NOMO-1 (cell line): ENCODE data around the gene RIPK4.
"Not testable (repeated sequence)": the region's sequence is repeated elsewhere in the genome, so short reads cannot be mapped to it uniquely, and the experiment has no call there.

Experiments
- DNase-seq, 2 experiments: peaks; one replicate each; lab custom pipeline; 2025; ENCODE audit not compliant: unreplicated experiment in 2 of 2; lab: John Stamatoyannopoulos, UW

RIPK4 gene

DNA sequence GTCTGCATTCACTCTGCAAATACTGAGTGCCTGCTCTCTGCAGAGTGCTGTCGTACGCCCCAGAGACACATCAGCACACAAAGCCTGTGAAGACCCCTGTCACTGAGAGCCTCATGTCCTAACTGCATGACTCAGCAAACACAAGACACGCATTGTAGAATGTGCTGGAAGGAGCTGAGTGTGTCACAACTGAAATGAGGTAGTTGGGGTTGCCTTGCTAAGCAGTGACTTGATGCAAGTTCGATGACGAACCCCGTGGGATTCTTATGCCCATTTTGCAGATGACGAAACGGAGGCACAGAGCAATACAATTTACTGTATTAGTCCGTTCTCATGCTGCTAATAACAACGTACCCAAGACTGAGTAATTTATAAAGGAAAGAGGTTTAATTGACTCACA, 65.1 kb downstream of the RIPK4 start:
- no peak for DNase-seq

DNA sequence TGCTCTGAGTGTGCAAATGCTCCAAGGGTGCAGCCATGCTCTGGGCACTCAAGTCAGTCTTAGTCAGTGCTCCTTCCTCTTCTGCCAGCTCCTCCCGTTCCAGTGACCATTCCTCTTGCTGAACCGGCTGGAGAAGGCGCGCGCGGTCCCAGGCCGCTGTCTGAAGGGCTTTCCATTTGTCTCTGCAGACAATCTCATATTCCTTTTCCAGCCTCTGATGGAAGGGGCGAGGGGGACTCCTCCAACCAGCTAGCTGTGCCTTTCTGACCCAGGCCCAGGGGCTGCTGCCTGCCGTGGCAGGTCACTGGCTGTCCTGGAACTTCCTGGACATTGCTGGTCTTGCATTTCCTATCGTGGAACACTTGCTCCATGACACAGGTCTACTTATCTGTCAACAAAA, 67.5 kb downstream of the RIPK4 start:
- no peak for DNase-seq

DNA sequence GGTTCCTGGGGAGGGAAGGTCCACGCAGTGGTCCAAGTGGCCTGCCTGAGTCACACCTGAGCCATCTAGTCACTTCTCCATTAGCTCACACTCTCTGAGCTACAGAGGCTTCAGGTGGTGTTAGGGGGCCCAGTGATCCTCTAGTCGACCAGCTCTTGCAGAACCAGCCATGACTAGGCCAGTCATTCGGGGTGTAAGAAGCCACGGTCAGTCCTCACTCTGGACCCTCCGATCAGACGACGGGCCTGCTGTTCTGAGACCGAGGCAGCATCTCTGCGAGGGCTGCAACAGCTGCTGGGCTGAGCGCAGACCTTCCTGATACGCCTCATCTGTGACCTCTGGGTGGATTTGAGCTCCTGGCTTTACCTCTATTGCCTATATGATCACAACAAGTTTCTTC, 68.8 kb downstream of the RIPK4 start:
- no peak for DNase-seq

DNA sequence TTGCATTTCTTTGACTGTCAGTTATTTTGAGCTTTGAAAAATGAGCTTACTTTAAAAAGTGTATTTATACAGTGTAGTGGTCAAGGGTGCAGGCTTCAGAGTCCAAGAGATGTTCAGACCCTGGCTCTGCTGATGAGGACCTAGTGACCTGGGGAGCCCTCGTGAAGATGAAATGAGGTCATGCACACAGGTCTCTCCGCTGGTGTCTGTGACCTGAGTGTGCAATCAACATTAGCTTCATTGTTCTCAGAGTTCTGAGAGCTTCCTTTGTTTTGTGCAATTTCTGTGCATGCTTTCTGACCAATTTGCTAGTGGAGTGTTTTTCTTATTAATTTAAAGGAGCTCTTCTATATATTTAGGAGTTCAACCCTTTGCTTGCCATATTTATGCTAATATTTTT, 71.3 kb downstream of the RIPK4 start:
- no peak for DNase-seq

DNA sequence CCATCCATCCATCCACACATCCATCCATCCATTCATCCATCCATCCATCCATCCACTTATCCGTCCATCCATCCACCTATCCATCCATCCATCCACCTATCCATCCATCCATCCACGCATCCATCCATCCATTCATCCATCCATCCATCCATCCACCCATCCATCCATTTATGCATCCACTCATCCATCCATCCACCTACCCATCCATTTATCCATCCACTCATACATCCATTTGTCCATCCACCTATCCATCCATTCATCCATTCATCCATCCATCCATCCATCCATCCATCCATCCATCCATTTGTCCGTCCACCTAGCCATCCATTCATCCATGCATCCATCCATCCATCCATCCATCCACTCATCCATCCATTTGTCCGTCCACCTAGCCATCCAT, 72.8 kb downstream of the RIPK4 start:
- not testable (repeated sequence) for DNase-seq

DNA sequence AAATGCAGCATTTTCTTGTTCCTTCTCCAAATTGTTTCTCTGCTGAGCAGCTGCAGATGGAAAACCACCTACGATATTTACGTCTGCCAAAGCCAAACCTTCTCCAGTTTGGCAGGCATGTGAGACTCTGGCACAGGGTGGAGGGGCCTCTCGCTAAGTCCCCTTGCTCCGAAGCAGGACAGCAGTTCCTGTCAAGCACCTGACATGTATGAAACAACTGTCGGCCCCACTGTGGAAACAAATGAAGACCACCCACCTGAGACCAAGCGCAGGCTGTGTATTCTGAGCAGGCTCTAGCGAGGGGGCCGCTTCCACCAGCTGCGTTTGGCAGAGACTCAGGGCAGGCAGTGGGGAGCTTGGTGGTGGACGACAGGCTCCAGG, 74.7 kb downstream of the RIPK4 start:
- DNase-seq: no peak

DNA sequence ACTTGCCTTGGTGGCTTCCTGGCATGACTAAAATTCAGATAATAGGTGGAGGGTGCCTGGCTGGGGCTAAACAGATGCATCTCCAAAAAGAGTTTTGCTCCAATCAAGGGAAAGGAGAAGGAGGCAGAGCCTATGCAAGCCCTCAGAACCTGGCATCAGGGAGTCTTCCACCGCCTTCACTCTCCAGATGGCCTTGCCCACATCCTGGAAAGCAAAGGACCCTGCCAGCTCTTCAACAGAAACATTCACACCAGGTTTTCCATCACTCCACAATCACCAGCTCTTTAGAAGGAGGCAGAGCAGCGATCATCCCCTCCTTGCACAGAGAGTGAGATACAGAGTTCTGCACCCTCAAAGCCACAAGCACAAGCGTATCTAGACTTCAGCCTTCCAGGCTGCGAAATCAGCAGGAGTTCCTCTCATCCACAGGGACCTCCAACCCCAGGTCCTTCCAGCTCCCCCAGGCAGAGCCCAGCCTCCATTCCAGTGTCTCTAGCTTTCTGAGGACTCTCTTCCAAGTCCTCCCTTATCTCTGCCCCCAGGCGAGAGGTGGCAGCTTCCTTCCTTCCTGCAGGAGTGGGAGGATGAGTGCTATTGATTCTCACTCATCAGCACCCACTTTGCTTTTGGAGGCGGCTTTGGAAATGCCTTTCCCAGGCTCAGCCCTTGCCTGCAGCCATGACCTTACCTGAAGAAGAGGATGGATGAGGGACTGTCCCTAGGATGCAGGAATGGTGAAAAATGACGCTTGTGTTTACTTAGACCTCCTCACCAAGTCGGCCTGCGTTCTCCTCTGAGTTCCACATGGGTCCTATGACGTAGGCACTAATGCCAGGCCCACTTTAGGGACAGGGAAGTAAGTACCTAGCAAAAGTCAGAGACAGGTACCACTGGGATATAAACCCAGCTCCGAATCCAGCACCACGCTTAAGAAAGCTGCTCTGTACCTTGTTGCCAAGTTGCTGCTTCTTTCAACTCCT, 75.4 kb downstream of the RIPK4 start:
- no peak for DNase-seq
